K562 (cell line): ENCODE data around the gene S100A8. TPM values are rescaled to one million over a fixed set of nuclear protein-coding genes. Genes with fewer than 3 reads are reported as not detected.

Source experiments
- ATAC-seq: fragments of 200-7000 bp; cut with Tn5 transposase; 3 replicates; pipeline ENCODE4 v1.9.1; 2020; ENCODE audit warnings: moderate library complexity
- BruUV-seq: library from RNA; stranded (reverse); fragments of 400-500 nt; replicated peaks from 2 replicates; lab custom pipeline; 2021; lab: Mats Ljungman, UMichigan
- CTCF ChIA-PET: fragments of 300-600 bp; formaldehyde crosslinking; extraction: SDS; loops from one replicate; lab custom pipeline; 2021; ENCODE audit warnings: low intra/inter-chr PET ratio; lab: Yijun Ruan, JAX
- POLR2A ChIA-PET: fragments of 300-600, 350-650 bp; sonication (Branson Sonifier 250); formaldehyde crosslinking; extraction: SDS; loops from one replicate; lab custom pipeline; 2021; ENCODE audit warnings: antibody characterized with exemption, inconsistent platforms; lab: Yijun Ruan, JAX
- DNase-seq, 4 experiments: peaks; one replicate each; pipeline versions ENCODE4 v3.0.0 to v3.0.0-alpha.2; 2011 to 2018; ENCODE audit warnings: low spot score in 3 of 4, mixed read lengths in 3 of 4; ENCODE audit errors: extremely low read depth in 1 of 4
- FAIRE-seq: peaks from 2 replicates; lab custom pipeline; 2011; peaks lifted over from hg19 to GRCh38; lab: Jason Lieb, UNC
- H2AFZ ChIP-seq: 2 replicates; pipeline ENCODE4 v1.6.0; 2011; ENCODE audit warnings: low read depth, low read length, control low read depth, inconsistent platforms
- H3K27ac ChIP-seq: fragments of 200-600 bp; 3 replicates; pipeline ENCODE4 v1.8.0; 2011; ENCODE audit warnings: low read depth, mild to moderate bottlenecking, control low read depth, inconsistent platforms, low read length, moderate library complexity, mixed read lengths; ENCODE audit errors: extremely low read depth
- H3K27me3 ChIP-seq, 2 experiments: fragments of 300-600 bp in 1 of 2; 2 replicates in 1 of 2; 3 replicates in 1 of 2; pipeline versions ENCODE4 v1.6.0 to v1.8.0; 2011; ENCODE audit warnings: inconsistent platforms in 2 of 2, low read length in 2 of 2, mild to moderate bottlenecking in 1 of 2, mixed read lengths in 1 of 2, moderate library complexity in 1 of 2; ENCODE audit not compliant: control insufficient read depth in 2 of 2, insufficient read depth in 2 of 2
- H3K36me3 ChIP-seq: fragments of 300-600 bp; 3 replicates; pipeline ENCODE4 v1.8.0; 2011; ENCODE audit warnings: mild to moderate bottlenecking, low read length, inconsistent platforms; ENCODE audit not compliant: control insufficient read depth, insufficient read depth
- H3K4me1 ChIP-seq, 2 experiments: fragments of 200-600 bp in 1 of 2; replicated peaks in 1 of 2; 2 replicates in 1 of 2; 3 replicates in 1 of 2; pipeline versions ENCODE4 v1.5.1 to v1.8.0; 2011; ENCODE audit warnings: inconsistent platforms in 2 of 2, low read length in 2 of 2, mild to moderate bottlenecking in 1 of 2, mixed read lengths in 1 of 2, moderate library complexity in 1 of 2; ENCODE audit not compliant: control insufficient read depth in 2 of 2, insufficient read depth in 2 of 2
- H3K4me2 ChIP-seq: 2 replicates; pipeline ENCODE4 v1.6.1; 2011; ENCODE audit warnings: low read length, control low read depth, inconsistent platforms, mixed read lengths; ENCODE audit not compliant: insufficient read depth
- H3K4me3 ChIP-seq: fragments of 200-600 bp; sonication (generic), shearing (Covaris generic); 2 replicates; pipeline ENCODE4 v1.5.1; 2016; ENCODE audit warnings: control low read depth, inconsistent platforms
- H3K79me2 ChIP-seq: fragments of 200-600 bp; 3 replicates; pipeline ENCODE4 v1.8.0; 2011; ENCODE audit warnings: low read length, inconsistent platforms; ENCODE audit not compliant: control insufficient read depth, insufficient read depth
- H3K9ac ChIP-seq, 2 experiments: 2 replicates each; pipeline versions ENCODE4 v1.6.0 to v1.6.1; 2011; ENCODE audit warnings: low read depth in 2 of 2, low read length in 2 of 2, control low read depth in 1 of 2, inconsistent platforms in 1 of 2, mild to moderate bottlenecking in 1 of 2, mixed read lengths in 1 of 2; ENCODE audit not compliant: insufficient read depth in 1 of 2
- H3K9me1 ChIP-seq: one replicate; pipeline ENCODE4 v1.6.0; 2011; ENCODE audit warnings: inconsistent platforms, mild to moderate bottlenecking, low read length, moderate library complexity; ENCODE audit not compliant: control insufficient read depth, insufficient read depth
- H3K9me3 ChIP-seq: replicated peaks from 2 replicates; pipeline ENCODE4 v1.5.1; 2011; ENCODE audit warnings: low read depth, low read length, inconsistent platforms; ENCODE audit not compliant: control insufficient read depth, insufficient read depth
- H4K20me1 ChIP-seq: replicated peaks from 2 replicates; pipeline ENCODE4 v1.6.1; 2011; ENCODE audit warnings: low read length, inconsistent platforms, mixed read lengths; ENCODE audit not compliant: control insufficient read depth, insufficient read depth
- E4F1 ChIP-seq: fragments of 250-450 bp; sonication (Bioruptor Pico); IDR thresholded peaks from 2 replicates; pipeline ENCODE4 v1.5.0; 2021; ENCODE audit warnings: mild to moderate bottlenecking, borderline replicate concordance
- MAZ ChIP-seq, 2 experiments: fragments of 450-650 bp in 1 of 2; sonication (generic) in 1 of 2; formaldehyde crosslinking; IDR thresholded peaks in 1 of 2; conservative IDR thresholded peaks in 1 of 2; 2 replicates each; pipeline versions ENCODE4 v1.4.0 to v1.5.0; 2020; ENCODE audit warnings: mild to moderate bottlenecking in 1 of 2, missing genetic modification reagents in 1 of 2
- NBN ChIP-seq: fragments of 450-650 bp; IDR thresholded peaks from 2 replicates; pipeline ENCODE4 v1.6.1; 2016; ENCODE audit warnings: low read depth, mild to moderate bottlenecking
- NCOA1 ChIP-seq: fragments of 450-650 bp; IDR thresholded peaks from 2 replicates; pipeline ENCODE4 v1.6.1; 2016; ENCODE audit warnings: low read depth
- SRF ChIP-seq, 2 experiments: fragments of 250-450, 450-650 bp in 1 of 2; sonication (Bioruptor Pico) in 1 of 2; sonication (generic) in 1 of 2; formaldehyde crosslinking; IDR thresholded peaks; 2 replicates each; pipeline versions ENCODE4 v1.5.0 to v1.5.1; 2020 to 2022; ENCODE audit warnings: mild to moderate bottlenecking in 1 of 2, missing genetic modification reagents in 1 of 2
- U2AF1 ChIP-seq: fragments of 200-400 bp; formaldehyde crosslinking; optimal IDR thresholded peaks from 2 replicates; pipeline ENCODE3; 2017; ENCODE audit warnings: mild to moderate bottlenecking, low read depth, low read length, moderate library complexity
- WGBS: fragments of 100-300 bp; shearing (Covaris generic); methylation state at CpG from one replicate; pipeline ENCODE4 v1.1.6; 2016; ENCODE audit warnings: low coverage, mixed read lengths; ENCODE audit not compliant: insufficient coverage; ENCODE audit errors: missing lambda C conversion rate; 5-methylcytosine and 5-hydroxymethylcytosine counted together
- in situ Hi-C: fragments of 300-500 bp; cut with MboI; formaldehyde crosslinking; loops from 4 replicates; pipeline ENCODE4 v1.15.0; 2018; ENCODE audit warnings: inconsistent platforms, mixed read lengths
- intact Hi-C: fragments of 100-400 bp; cut with micrococcal nuclease; formaldehyde crosslinking; loops from 2 replicates; pipeline ENCODE4 v1.14.2; 2022
- polyA plus RNA-seq, 8 experiments: library from polyadenylated mRNA; depleted of rRNA in 4 of 8; stranded (reverse) in 5 of 8; unstranded in 3 of 8; fragments of >200 nt; fragmentation: Nextera tagmentation in 2 of 8; fragmentation: Illumina TruSeq in 1 of 8; extraction: Ambion mirVana in 2 of 8; extraction: Trizol in 1 of 8; gene quantifications; 2 replicates each; pipeline versions ENCODE4 v1.2.1 to v1.2.3, GENCODE V29; 2011 to 2014; ENCODE audit warnings: inconsistent platforms in 1 of 8, missing spikeins in 1 of 8
- total RNA-seq, 7 experiments: library from RNA; depleted of rRNA in 6 of 7; stranded (reverse); fragments of >200 nt in 6 of 7; fragmentation: Illumina TruSeq in 2 of 7; extraction: Trizol in 2 of 7; gene quantifications; 2 replicates each; pipeline versions ENCODE4 v1.2.1 to v1.2.3, GENCODE V29; 2011 to 2021; ENCODE audit warnings: low replicate concordance in 1 of 7
- TF ChIP-seq, protein P1 (sequence below), 2 experiments: fragments of 450-650 bp in 1 of 2; sonication (generic) in 1 of 2; formaldehyde crosslinking in 1 of 2; IDR thresholded peaks in 1 of 2; conservative IDR thresholded peaks in 1 of 2; 2 replicates each; pipeline versions ENCODE4 v1.6.1 to v1.8.1; 2016 to 2023; ENCODE audit warnings: mild to moderate bottlenecking in 2 of 2, moderate library complexity in 2 of 2, inconsistent platforms in 1 of 2, missing genetic modification reagents in 1 of 2
- TF ChIP-seq, protein P2 (sequence below): fragments of 250-450 bp; sonication (Bioruptor Pico); IDR thresholded peaks from 2 replicates; pipeline ENCODE4 v1.4.0; 2020

S100A8 gene
- total and polyA plus RNA-seq, 9 of the 15 experiments (the other 6 are each of a cell fraction or from before 2014, with no cell fraction given) = 0.15 to 0.60 TPM; not detected in 7

DNA sequence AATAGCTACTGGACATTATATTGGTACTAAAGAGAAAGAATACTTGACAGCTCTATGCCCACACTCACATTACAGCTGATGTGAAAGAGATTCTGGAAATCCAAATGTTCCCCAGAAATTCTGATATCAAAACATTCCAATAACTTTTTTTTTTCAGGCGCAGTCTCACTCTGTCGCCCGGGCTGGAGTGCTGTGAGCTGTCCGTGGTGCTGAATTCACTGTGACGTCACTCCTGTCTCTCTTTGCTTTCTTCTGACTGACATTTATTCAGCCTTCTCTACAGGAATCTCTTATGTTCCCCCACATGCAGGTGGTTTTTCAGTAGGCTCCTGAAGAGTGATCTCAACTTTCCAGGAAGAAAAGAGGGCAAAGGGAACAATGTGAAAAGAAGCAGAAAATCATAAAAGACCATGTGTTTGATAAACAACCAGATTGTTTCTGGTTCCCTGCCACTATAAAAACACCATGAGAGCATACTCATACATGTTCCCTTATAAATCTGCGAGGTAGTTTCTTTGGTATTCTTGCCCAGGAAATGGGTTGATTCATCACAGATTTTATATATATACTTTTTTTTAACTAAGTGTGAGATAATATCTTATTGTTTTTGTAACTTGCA, 31.7 kb upstream of the S100A8 start:
- CTCF ChIA-PET = no interaction called here
- POLR2A ChIA-PET = interaction anchor here (0.9 kb wide), 1 partner anchor 15 kb away, joined by 3 read pairs; no protein-coding TSS in a partner anchor
- Histone ChIP-seq H3K36me3 (no peaks in the 10 kb centered on the region), H3K27me3 (peaks cover 0 to 19% of the 10 kb centered on the region in 2 experiments; a peak in 2 of 5 replicates), H4K20me1 (0 out of 2 replicates have a peak, but pooled peaks cover 4% of the 10 kb centered on the region), H3K9me1 (no peaks in the 10 kb centered on the region), H2AFZ (no peak overlapping the region), H3K4me2 (no peak overlapping the region), H3K9me3 (no peaks in the 10 kb centered on the region), H3K4me1 (no peaks in the 10 kb centered on the region), H3K79me2 (no peaks in the 10 kb centered on the region), H3K27ac (no peak overlapping the region), H3K4me3 (no peak overlapping the region), H3K9ac (no peak overlapping the region)
- peak; percentile 98 for FAIRE-seq
- intact Hi-C loops (no loop called here), in situ Hi-C loops (no loop called here)
- WGBS = 2% methylated on average over 6 of the region's 6 CpGs
- BruUV-seq = no TSS peak
- peak; percentile 64 to 76 (median 65) for DNase-seq
- peak; percentile 77 for ATAC-seq
- TF ChIP-seq U2AF1 (no peak), NCOA1 (peak; percentile 67; the same call in 1 of the 2 replicates), MAZ (CRISPR knock-in tag; conservative IDR thresholded peaks at IDR 0.05 in 1 of 2, IDR thresholded peaks at IDR 0.05 in 1 of 2) (peak in 1 of 2 experiments; percentile 66; a peak in 2 of 4 replicates), E4F1 (no peak), SRF (CRISPR knock-in tag; IDR thresholded peaks at IDR 0.05) (peak in 1 of 2 experiments; percentile 61; a peak in 1 of 4 replicates), NBN (0 out of 2 replicates have a peak, but pooled peaks have one; percentile 29)
- TF ChIP-seq, protein P1, sequence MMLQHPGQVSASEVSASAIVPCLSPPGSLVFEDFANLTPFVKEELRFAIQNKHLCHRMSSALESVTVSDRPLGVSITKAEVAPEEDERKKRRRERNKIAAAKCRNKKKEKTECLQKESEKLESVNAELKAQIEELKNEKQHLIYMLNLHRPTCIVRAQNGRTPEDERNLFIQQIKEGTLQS (IDR thresholded peaks at IDR 0.05) = peak; percentile 86
- TF ChIP-seq, protein P1 (CRISPR knock-in tag; conservative IDR thresholded peaks at IDR 0.05) = no peak
- TF ChIP-seq, protein P2, sequence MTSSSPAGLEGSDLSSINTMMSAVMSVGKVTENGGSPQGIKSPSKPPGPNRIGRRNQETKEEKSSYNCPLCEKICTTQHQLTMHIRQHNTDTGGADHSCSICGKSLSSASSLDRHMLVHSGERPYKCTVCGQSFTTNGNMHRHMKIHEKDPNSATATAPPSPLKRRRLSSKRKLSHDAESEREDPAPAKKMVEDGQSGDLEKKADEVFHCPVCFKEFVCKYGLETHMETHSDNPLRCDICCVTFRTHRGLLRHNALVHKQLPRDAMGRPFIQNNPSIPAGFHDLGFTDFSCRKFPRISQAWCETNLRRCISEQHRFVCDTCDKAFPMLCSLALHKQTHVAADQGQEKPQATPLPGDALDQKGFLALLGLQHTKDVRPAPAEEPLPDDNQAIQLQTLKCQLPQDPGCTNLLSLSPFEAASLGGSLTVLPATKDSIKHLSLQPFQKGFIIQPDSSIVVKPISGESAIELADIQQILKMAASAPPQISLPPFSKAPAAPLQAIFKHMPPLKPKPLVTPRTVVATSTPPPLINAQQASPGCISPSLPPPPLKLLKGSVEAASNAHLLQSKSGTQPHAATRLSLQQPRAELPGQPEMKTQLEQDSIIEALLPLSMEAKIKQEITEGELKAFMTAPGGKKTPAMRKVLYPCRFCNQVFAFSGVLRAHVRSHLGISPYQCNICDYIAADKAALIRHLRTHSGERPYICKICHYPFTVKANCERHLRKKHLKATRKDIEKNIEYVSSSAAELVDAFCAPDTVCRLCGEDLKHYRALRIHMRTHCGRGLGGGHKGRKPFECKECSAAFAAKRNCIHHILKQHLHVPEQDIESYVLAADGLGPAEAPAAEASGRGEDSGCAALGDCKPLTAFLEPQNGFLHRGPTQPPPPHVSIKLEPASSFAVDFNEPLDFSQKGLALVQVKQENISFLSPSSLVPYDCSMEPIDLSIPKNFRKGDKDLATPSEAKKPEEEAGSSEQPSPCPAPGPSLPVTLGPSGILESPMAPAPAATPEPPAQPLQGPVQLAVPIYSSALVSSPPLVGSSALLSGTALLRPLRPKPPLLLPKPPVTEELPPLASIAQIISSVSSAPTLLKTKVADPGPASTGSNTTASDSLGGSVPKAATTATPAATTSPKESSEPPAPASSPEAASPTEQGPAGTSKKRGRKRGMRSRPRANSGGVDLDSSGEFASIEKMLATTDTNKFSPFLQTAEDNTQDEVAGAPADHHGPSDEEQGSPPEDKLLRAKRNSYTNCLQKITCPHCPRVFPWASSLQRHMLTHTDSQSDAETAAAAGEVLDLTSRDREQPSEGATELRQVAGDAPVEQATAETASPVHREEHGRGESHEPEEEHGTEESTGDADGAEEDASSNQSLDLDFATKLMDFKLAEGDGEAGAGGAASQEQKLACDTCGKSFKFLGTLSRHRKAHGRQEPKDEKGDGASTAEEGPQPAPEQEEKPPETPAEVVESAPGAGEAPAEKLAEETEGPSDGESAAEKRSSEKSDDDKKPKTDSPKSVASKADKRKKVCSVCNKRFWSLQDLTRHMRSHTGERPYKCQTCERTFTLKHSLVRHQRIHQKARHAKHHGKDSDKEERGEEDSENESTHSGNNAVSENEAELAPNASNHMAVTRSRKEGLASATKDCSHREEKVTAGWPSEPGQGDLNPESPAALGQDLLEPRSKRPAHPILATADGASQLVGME (CRISPR knock-in tag) = no peak
